IMR-90 (cell line): Measurements from ENCODE around the gene TMEM184B. TPM values are rescaled to one million over a fixed set of nuclear protein-coding genes. Genes with fewer than 3 reads are reported as not detected.

Experiments used
- ATAC-seq: fragments of 200-7000 bp; cut with Tn5 transposase; 2 replicates; pipeline ENCODE4 v1.9.1; 2020; ENCODE audit warnings: low read depth, mild to moderate bottlenecking, moderate library complexity
- Bru-seq: library from RNA; stranded (reverse); fragments of 400-500 nt; gene quantifications from one replicate; lab custom pipeline; 2021; lab: Mats Ljungman, UMichigan
- BruChase-seq, 2 experiments: library from RNA; stranded (reverse); fragments of 400-500 nt; gene quantifications; one replicate each; lab custom pipeline; 2021; lab: Mats Ljungman, UMichigan
- BruUV-seq: library from RNA; stranded (reverse); fragments of 400-500 nt; replicated peaks from 2 replicates; lab custom pipeline; 2021; lab: Mats Ljungman, UMichigan
- CTCF ChIA-PET: fragments of 300-600 bp; formaldehyde crosslinking; extraction: SDS; loops from one replicate; lab custom pipeline; 2021; ENCODE audit warnings: antibody characterized with exemption; lab: Yijun Ruan, JAX
- POLR2A ChIA-PET: fragments of 300-600 bp; sonication (Branson Sonifier 250); formaldehyde crosslinking; loops from one replicate; lab custom pipeline; 2022; ENCODE audit warnings: antibody characterized with exemption; ENCODE audit not compliant: unreplicated experiment; lab: Charles Lee
- DNase-seq: peaks from one replicate; pipeline ENCODE4 v3.0.0; 2013
- H2AFZ ChIP-seq: replicated peaks from 2 replicates; pipeline ENCODE3; 2013; ENCODE audit warnings: low read length, mild to moderate bottlenecking; ENCODE audit not compliant: poor library complexity
- H2AK5ac ChIP-seq: 2 replicates; pipeline ENCODE4 v1.6.1; 2013; ENCODE audit warnings: low read depth, low read length, inconsistent platforms
- H2AK9ac ChIP-seq: replicated peaks from 2 replicates; pipeline ENCODE3; 2013; ENCODE audit warnings: mild to moderate bottlenecking, low read depth, low read length, moderate library complexity; ENCODE audit not compliant: poor library complexity
- H2BK120ac ChIP-seq: 2 replicates; pipeline ENCODE4 v1.6.1; 2013; ENCODE audit warnings: low read depth, low read length, inconsistent platforms
- H2BK15ac ChIP-seq: 3 replicates; pipeline ENCODE4 v1.6.1; 2013; ENCODE audit warnings: low read depth, low read length, inconsistent platforms
- H2BK20ac ChIP-seq: 2 replicates; pipeline ENCODE4 v1.6.1; 2013; ENCODE audit warnings: low read depth, mild to moderate bottlenecking, inconsistent platforms, low read length, moderate library complexity
- H2BK5ac ChIP-seq: 2 replicates; pipeline ENCODE4 v1.6.1; 2013; ENCODE audit warnings: mild to moderate bottlenecking, low read depth, low read length, inconsistent platforms; ENCODE audit not compliant: poor library complexity, severe bottlenecking
- H3K14ac ChIP-seq: replicated peaks from 2 replicates; pipeline ENCODE4 v1.6.1; 2013; ENCODE audit warnings: low read depth, low read length, inconsistent platforms
- H3K18ac ChIP-seq: 2 replicates; pipeline ENCODE4 v1.6.1; 2013; ENCODE audit warnings: low read depth, low read length, control low read depth
- H3K23ac ChIP-seq: 2 replicates; pipeline ENCODE4 v1.6.1; 2013; ENCODE audit warnings: low read depth, low read length, inconsistent platforms
- H3K27ac ChIP-seq: 2 replicates; pipeline ENCODE4 v1.5.1; 2013; ENCODE audit warnings: mild to moderate bottlenecking, control low read depth, low read length; ENCODE audit not compliant: insufficient read depth
- H3K27me3 ChIP-seq: 2 replicates; pipeline ENCODE4 v1.6.1; 2013; ENCODE audit warnings: low read length; ENCODE audit not compliant: control insufficient read depth, insufficient read depth
- H3K36me3 ChIP-seq: 2 replicates; pipeline ENCODE4 v1.6.1; 2013; ENCODE audit warnings: low read length, mixed read lengths; ENCODE audit not compliant: control insufficient read depth, insufficient read depth
- H3K4ac ChIP-seq: 2 replicates; pipeline ENCODE4 v1.6.1; 2013; ENCODE audit warnings: low read depth, low read length, inconsistent platforms
- H3K4me1 ChIP-seq: 2 replicates; pipeline ENCODE4 v1.6.1; 2013; ENCODE audit warnings: low read length, mixed read lengths; ENCODE audit not compliant: control insufficient read depth, insufficient read depth
- H3K4me2 ChIP-seq: 2 replicates; pipeline ENCODE4 v1.6.1; 2013; ENCODE audit warnings: low read depth, mild to moderate bottlenecking, control low read depth, low read length, moderate library complexity
- H3K4me3 ChIP-seq: 2 replicates; pipeline ENCODE4 v1.5.1; 2013; ENCODE audit warnings: low read depth, mild to moderate bottlenecking, control low read depth, low read length, moderate library complexity; ENCODE audit not compliant: insufficient read depth
- H3K56ac ChIP-seq: 2 replicates; pipeline ENCODE4 v1.6.1; 2013; ENCODE audit warnings: low read length, inconsistent platforms; ENCODE audit not compliant: insufficient read depth; ENCODE audit errors: extremely low read depth
- H3K79me1 ChIP-seq, 2 experiments: 2 replicates each; pipeline ENCODE4 v1.6.1; 2013; ENCODE audit warnings: low read length in 2 of 2, inconsistent platforms in 1 of 2, low read depth in 1 of 2
- H3K9ac ChIP-seq: 2 replicates; pipeline ENCODE4 v1.6.1; 2013; ENCODE audit warnings: low read depth, low read length, control low read depth
- H3K9me1 ChIP-seq: 2 replicates; pipeline ENCODE4 v1.6.1; 2013; ENCODE audit warnings: low read length, inconsistent platforms; ENCODE audit not compliant: insufficient read depth
- H3K9me3 ChIP-seq: 2 replicates; pipeline ENCODE4 v1.6.1; 2013; ENCODE audit warnings: low read length; ENCODE audit not compliant: control insufficient read depth, insufficient read depth
- H4K20me1 ChIP-seq: 2 replicates; pipeline ENCODE4 v1.6.1; 2013; ENCODE audit warnings: low read length, inconsistent platforms; ENCODE audit not compliant: insufficient read depth
- H4K5ac ChIP-seq: 2 replicates; pipeline ENCODE4 v1.6.1; 2013; ENCODE audit warnings: mild to moderate bottlenecking, low read depth, low read length, control low read depth
- H4K8ac ChIP-seq, 2 experiments: 2 replicates each; pipeline ENCODE4 v1.6.1; 2013; ENCODE audit warnings: low read depth in 2 of 2, low read length in 2 of 2, control low read depth in 1 of 2, inconsistent platforms in 1 of 2
- H4K91ac ChIP-seq: 2 replicates; pipeline ENCODE4 v1.6.1; 2013; ENCODE audit warnings: low read depth, low read length, inconsistent platforms; ENCODE audit not compliant: insufficient read depth
- MAZ ChIP-seq: IDR thresholded peaks from 2 replicates; pipeline ENCODE4 v1.6.1; 2012; ENCODE audit warnings: low read depth, mild to moderate bottlenecking, low read length, improper control_type of control experiment, moderate library complexity, borderline replicate concordance
- MXI1 ChIP-seq: IDR thresholded peaks from 2 replicates; pipeline ENCODE4 v1.6.1; 2012; ENCODE audit warnings: low read depth, mild to moderate bottlenecking, low read length, moderate library complexity, borderline replicate concordance
- POLR2A ChIP-seq: IDR thresholded peaks from 2 replicates; pipeline ENCODE4 v1.6.1; 2012; ENCODE audit warnings: mild to moderate bottlenecking, low read depth, low read length
- RAD21 ChIP-seq: IDR thresholded peaks from 2 replicates; pipeline ENCODE4 v1.6.1; 2012; ENCODE audit warnings: low read length, improper control_type of control experiment
- RCOR1 ChIP-seq: IDR thresholded peaks from 2 replicates; pipeline ENCODE4 v1.6.1; 2012; ENCODE audit warnings: mild to moderate bottlenecking, low read length, improper control_type of control experiment; ENCODE audit not compliant: insufficient replicate concordance
- WGBS, 2 experiments: methylation state at CpG; one replicate each; pipeline versions ENCODE4 v1.1.5 to v1.1.7; 2013; ENCODE audit warnings: missing lambda C conversion rate in 2 of 2; ENCODE audit not compliant: insufficient read length in 1 of 2; ENCODE audit errors: extremely low coverage in 2 of 2; 5-methylcytosine and 5-hydroxymethylcytosine counted together
- dilution Hi-C: fragments of 300-500 bp; cut with HindIII; formaldehyde crosslinking; loops from one replicate; pipeline ENCODE4 v1.14.3; 2018; ENCODE audit warnings: low sequenced_read_pairs; ENCODE audit not compliant: unreplicated experiment
- in situ Hi-C: fragments of 300-500 bp; cut with MboI; formaldehyde crosslinking; loops from 3 replicates; pipeline ENCODE4 v1.14.3; 2019; ENCODE audit warnings: low sequenced_read_pairs, inconsistent platforms, mixed read lengths
- intact Hi-C: fragments of 100-400 bp; cut with micrococcal nuclease; formaldehyde crosslinking; loops from 2 replicates; pipeline ENCODE4 v1.10.0; 2022
- long read RNA-seq: library from polyadenylated mRNA; unstranded; transcript quantifications from one replicate; pipeline ENCODE4 v2.0.0, GENCODE V29; 2021; ENCODE audit not compliant: unreplicated experiment
- polyA plus RNA-seq, 3 experiments: library from polyadenylated mRNA; depleted of rRNA; stranded (reverse); fragments of >200 nt; gene quantifications; 2 replicates each; pipeline ENCODE4 v1.2.3, GENCODE V29; 2012; ENCODE audit warnings: low replicate concordance in 1 of 3
- total RNA-seq: library from RNA; depleted of rRNA; stranded (reverse); fragments of >200 nt; gene quantifications from 2 replicates; pipeline ENCODE4 v1.2.3, GENCODE V29; 2012; rRNA removed
- TF ChIP-seq, protein P1 (sequence below): fragments of 150-350 bp; IDR thresholded peaks from 2 replicates; pipeline ENCODE4 v1.6.1; 2016; ENCODE audit warnings: low read depth, mild to moderate bottlenecking, low read length, moderate library complexity, borderline replicate concordance

Gene TMEM184B
- total RNA-seq (9.1 and 9.2 TPM in 2 replicates), polyA plus RNA-seq (2012; rRNA removed) (81.1 and 87.5 TPM in 2 replicates), Bru-seq, nascent RNA (percentile 88 among the genes with signal in this experiment), BruChase-seq, experiment 1, labeled RNA remaining after a 6-hour chase (percentile 95 among the genes with signal in this experiment), BruChase-seq, experiment 2, labeled RNA remaining after a 2-hour chase (percentile 90 among the genes with signal in this experiment)
- 40.0 and 98.4 TPM in 2 replicates for polyA plus RNA-seq (2012; cell fraction: cytosol; rRNA removed)
- polyA plus RNA-seq (2012; cell fraction: nucleus; rRNA removed; ENCODE audit: low replicate concordance) = 132 and 272 TPM in 2 replicates
- long read RNA-seq, full-length matches to known transcripts = 119 of 185 reads
- long read RNA-seq, partial matches to known transcripts = 51 of 185 reads
- long read RNA-seq, other reads (novel, unspliced or antisense) = 15 of 185 reads

DNA sequence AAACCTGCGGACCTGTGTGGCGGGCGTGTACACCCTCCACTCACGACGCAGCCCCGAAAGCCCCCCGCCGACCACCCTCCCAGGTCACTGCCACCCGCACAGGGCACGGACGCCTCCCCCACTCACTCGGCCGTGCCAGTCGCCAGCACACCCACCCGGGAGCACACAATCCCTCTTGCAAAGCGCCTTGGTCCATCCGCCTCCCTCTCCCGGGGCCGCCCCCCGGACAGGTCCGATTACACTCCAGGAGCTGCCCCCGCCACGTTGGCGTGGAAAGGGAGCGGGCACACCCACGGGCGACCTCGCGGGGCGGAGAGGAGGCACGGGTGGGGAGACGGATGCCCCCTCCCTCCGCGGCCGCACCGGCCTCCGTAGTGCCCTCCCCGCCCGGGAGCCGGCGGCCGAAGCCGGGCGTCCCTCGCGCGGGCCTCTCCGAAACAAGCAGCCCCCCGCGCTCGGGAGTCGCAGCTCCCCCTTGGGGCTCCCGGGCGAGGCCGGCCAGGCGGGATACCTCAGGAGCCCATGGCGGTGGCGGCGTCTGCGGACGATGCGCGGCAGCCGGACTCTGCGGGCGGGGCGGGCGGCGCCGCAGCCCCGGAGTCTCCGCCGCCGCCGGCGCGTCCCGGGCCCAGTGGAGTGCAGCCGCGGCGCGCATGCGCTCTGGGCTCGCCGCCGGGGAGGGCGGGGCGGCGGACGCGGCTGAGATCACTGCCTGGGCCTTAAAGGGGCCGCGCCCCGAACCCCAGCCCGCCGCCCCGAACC, at the start of gene TMEM184B:
Gene TMEM184B, minus strand, starts transcription at position 638 of the 762 bp plus-strand sequence. CDS start 25,049 bp downstream, outside the sequence.
- Histone ChIP-seq H2BK15ac (peak within 1 kb of the TSS; percentile 85; the same call in 2 of the 3 replicates), H2AK5ac (peak within 1 kb of the TSS; percentile 88), H3K9me1 (peaks cover 31% of the 10 kb centered on the region), H4K91ac (peak within 1 kb of the TSS; percentile 87), H3K14ac (peak within 1 kb of the TSS; percentile 98), H4K8ac (peak within 1 kb of the TSS; percentile 92 to 98), H3K9ac (peak within 1 kb of the TSS; percentile 96), H3K4me2 (peak within 1 kb of the TSS; percentile 97), H2AFZ (peak within 1 kb of the TSS; percentile 97), H3K4ac (peak within 1 kb of the TSS; percentile 85), H3K9me3 (no peaks in the 10 kb centered on the region), H4K5ac (peak within 1 kb of the TSS; percentile 95), H3K36me3 (peaks cover 2% of the 10 kb centered on the region; the same call in 1 of the 2 replicates), H2AK9ac (peak within 1 kb of the TSS; percentile 99), H3K27me3 (no peaks in the 10 kb centered on the region), H3K23ac (peak within 1 kb of the TSS; percentile 99), H3K27ac (peak within 1 kb of the TSS; percentile 97), H2BK120ac (peak within 1 kb of the TSS; percentile 84), H3K79me1 (peaks cover 12 to 58% of the 10 kb centered on the region in 2 experiments; a peak in 3 of 4 replicates), H3K4me3 (peak within 1 kb of the TSS; percentile 96), H3K56ac (peak within 1 kb of the TSS; percentile 75), H3K18ac (peak within 1 kb of the TSS; percentile 74), H3K4me1 (peaks cover 19% of the 10 kb centered on the region), H2BK5ac (peak within 1 kb of the TSS; percentile 88), H4K20me1 (peaks cover 51% of the 10 kb centered on the region), H2BK20ac (peak within 1 kb of the TSS; percentile 80; the same call in 1 of the 2 replicates)
- in situ Hi-C loops (no loop called here), dilution Hi-C loops (no loop called here), intact Hi-C loops (no loop called here)
- peak; percentile 95 for ATAC-seq
- CTCF ChIA-PET = interaction anchor here (0.6 kb wide), 1 partner anchor 15 kb away, joined by 6 read pairs; no protein-coding TSS in a partner anchor
- POLR2A ChIA-PET = interaction anchor here (0.6 kb wide), 1 partner anchor 285 kb away, joined by 13 read pairs; no protein-coding TSS in a partner anchor
- peak; percentile 58 for DNase-seq
- TF ChIP-seq, protein P1, sequence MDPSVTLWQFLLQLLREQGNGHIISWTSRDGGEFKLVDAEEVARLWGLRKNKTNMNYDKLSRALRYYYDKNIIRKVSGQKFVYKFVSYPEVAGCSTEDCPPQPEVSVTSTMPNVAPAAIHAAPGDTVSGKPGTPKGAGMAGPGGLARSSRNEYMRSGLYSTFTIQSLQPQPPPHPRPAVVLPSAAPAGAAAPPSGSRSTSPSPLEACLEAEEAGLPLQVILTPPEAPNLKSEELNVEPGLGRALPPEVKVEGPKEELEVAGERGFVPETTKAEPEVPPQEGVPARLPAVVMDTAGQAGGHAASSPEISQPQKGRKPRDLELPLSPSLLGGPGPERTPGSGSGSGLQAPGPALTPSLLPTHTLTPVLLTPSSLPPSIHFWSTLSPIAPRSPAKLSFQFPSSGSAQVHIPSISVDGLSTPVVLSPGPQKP = no peak
- peak; percentile 50; the same call in 1 of the 2 replicates for TF ChIP-seq MAZ
- 0 out of 2 replicates have a peak, but pooled peaks have one; percentile 43 for TF ChIP-seq MXI1
- TF ChIP-seq RAD21 = 0 out of 2 replicates have a peak, but pooled peaks have one; percentile 6
- peak; percentile 86 for TF ChIP-seq POLR2A
- TF ChIP-seq RCOR1 = no peak
- BruUV-seq = no TSS peak
- WGBS, 2 experiments = 0% methylated on average over 47 of the region's 97 CpGs; no CpG with 5 or more reads in 1 of the 2 experiments
